Activated T-helper 9 cell treated with anti-CD3 and anti-CD28 coated beads, Interleukin-2, amount 50 U/mL, for 16 hours (primary cell): ENCODE results near the gene MYMK.

Source experiments
- DNase-seq: peaks from one replicate; pipeline ENCODE4 v3.0.0-alpha.2; 2020; ENCODE audit warnings: low read depth

MYMK gene

DNA sequence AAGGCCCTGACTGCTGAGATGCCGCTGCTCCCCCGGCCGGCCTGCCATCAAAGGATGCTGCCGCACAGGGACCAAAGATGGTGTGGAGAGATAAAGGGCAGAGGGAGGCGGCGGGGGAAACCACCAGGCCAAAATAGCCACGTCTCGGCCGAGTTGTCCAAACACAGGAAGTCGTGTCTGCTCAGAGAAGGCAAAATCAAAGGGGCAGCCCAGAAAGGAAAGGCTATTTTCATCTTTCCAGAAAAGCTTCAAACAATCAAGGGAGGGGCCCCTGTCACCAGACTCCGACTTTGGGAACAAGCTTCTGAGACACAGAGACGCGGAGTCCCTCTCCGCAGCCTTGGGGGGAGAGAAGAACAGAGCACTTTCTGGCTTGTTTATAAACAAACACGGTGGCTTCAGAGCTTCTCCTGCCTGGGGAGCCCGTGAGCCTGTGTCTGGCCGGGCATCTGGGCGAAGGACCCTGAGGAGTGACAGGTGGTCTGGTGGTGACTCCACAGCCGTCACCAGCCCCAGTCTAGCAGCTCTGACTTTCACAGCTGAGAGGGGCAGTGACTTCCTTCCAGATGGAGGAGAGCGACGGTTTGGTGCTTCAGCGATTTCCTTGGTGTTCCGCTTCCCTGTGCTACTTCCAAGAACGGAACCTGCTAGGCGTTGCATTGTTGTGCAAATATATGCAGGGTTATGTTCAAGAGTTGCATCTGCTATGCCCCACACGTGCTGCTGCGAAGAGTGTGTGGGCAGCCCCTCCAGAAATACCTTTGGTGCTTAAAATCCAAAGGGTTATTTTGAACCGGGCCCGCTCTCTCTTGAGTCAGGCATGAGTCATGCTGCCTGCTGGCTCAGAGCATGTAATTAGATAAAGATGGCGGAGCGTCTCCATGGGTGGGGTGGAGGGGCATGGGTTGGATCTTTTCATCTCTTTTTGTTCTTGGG, 33.7 kb upstream of the MYMK start:
- DNase-seq: no peak

GRCh38 chr9:133557581-133557980, 32.8 kb upstream of the MYMK start:
- no peak for DNase-seq

GRCh38 chr9:133556354-133556753, 31.6 kb upstream of the MYMK start:
- no peak for DNase-seq

DNA sequence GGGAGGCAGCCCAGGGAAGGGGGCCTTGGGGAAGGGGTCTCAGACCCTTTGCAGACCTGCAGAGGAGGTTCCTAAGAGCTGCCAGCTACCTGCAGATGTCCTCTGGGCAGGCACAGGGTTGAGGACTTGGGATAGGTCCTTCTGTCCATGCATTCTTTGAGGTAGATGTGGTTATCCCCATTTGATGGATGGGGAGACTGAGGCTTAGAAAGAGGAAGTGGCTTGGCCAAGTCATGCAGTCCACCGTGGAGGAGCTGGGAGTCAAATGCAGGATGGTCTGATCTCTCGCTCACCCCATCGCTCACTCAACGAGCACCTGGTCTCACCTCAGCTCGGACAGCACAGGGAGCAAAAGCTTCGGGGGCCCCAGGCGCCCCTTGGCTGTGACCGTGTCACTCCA, 30.0 kb upstream of the MYMK start:
- no peak for DNase-seq

DNA sequence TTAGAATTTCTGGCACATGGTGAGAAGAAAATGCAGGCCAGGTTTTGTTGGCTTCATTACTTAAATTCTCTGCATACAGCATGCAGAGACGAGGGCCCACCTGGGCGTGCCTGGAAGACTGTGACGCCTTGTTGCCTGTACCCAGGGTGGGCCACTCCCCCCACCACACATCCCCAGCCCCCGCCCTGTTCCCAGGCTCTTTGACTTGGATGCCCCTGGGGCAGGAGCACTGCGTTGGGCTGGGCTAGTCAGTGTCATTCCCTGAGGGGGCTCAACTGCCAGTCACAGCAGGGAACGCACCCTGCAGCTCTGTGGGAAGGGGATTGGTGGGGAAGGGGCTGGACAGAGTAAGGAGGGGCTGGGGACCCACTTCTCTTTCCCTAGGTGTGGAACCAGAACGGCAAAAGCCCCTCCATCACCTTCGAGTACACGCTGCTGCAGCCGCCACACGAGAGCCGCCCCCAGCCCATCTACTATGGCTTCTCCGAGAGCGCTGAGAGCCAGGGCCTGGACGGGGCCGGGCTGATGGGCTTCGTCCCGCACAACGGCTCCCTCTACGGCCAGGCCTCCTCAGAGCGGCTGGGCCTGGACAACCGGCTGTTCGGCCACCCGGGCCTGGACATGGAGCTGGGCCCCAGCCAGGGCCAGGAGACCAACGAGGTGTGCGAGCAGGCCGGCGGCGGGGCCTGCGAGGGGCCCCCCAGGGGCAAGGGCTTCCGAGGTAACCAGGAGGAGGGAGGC, 29.4 kb upstream of the MYMK start:
- no peak for DNase-seq

DNA sequence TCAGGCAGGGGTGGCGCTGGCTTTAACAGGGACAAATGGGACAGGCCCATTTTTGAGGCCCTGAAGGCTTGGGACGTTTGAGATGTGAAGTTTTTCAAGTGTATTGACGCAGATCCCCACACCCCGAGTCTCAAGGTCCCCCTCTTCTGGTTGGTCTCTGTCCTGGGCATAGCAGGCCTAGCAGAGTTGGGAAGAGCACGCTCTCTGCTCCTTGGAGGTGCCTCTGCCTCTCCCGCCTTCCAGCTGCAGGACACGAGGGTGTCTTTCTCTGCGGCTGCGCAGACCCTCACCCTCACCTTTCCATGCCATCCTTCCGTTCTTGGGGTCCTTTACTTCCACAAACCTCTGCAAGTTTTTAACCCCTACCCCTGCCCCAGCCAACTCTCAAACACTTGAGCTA, 28.4 kb upstream of the MYMK start:
- no peak for DNase-seq

DNA sequence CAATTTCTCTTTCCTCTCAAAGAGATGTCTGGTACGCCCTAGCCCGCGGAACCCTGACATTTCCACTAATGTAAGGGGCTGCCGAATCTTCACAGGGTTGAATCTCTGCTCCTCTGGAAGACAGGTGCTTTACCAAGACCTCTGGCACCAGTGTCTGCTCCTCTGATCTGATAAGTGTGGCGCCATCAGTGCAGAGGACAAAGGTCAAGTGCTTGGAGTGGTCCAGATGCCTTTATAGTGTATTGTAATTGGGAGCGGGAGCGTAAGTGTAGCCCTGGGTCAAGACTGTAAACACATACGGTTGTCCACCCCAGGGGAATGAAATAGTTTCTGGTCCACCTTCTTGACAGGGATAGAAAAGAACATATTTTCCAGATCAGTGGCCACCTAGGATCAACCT, 27.5 kb upstream of the MYMK start:
- no peak for DNase-seq

DNA sequence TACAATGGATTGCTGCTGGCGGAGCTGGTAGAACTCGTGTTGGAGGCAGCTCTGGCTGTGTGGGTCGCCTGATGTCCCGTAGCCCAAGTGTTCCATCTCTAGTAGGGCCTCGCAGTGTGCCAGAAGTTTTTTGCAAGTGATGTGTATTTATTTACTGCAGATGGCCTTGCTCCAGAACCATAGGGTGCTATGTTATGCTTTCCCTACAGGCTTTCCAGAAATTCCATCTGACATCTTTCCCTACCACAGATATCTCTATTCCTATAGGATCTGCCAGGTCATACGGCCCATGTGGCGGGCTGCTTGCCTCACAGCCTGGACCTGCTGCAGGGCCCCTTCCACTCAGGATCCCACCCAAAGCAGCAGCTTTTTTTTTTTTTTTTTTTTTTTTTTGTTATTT, 26.7 kb upstream of the MYMK start:
- no peak for DNase-seq

GRCh38 chr9:133547116-133547515, 22.4 kb upstream of the MYMK start:
- no peak for DNase-seq

DNA sequence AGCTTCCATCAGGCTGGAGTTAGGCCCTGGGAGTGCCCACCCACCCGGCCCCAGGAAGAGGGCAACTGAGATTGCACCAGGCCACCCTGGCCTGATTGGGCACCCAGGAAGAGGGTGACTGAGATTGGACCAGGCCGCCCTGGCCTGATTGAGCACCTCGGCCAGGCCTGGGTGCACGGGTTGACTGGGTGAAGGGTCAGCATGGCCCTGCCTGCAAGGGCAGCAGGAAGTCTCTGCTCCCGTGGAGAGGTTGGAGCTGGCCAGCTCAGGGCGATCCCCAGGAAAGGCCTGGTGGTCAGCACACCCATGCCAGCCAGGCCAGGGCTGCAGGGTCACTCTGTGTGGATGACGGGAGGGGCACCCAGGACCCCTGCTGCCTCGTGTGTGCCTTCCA, 21.5 kb upstream of the MYMK start:
- DNase-seq: no peak

- DNase-seq: no peak
Measured at GRCh38 chr9:133545494-133546286, 20.9 kb upstream of the MYMK start.

DNA sequence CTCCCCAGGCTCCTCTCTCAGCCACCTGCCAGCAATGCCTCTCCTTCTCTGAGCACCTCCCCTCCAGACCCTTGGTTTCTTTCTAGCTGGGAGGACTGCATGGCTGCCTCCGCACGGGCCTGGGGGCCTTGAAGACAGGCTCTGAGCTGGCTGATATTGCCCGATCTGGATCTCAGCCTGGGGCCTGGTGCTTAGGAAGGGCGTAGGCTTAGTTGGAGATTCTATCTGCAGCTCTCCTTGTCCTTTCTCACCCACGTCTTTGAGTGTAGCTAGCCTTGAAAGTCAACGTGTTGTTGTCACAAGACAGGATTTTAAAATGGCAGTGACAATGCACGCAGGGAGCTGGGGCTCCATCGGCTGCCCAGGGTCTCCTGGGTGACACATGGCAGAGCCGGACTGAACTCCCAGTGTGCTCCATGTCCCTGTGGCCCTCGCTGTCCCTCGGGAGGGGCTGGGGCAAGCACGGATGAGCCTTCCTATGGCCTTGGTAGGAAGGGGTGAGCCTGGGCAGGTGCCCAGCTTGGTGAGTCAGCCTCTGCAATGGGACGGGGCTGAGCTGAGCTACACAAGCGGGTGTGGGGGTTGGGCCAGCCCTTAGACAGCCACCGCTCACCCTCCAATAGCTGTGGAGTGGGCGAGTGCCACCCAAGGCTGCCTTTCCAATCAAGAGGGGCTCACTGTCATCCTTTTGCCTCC, 19.2 kb upstream of the MYMK start:
- DNase-seq: no peak

DNA sequence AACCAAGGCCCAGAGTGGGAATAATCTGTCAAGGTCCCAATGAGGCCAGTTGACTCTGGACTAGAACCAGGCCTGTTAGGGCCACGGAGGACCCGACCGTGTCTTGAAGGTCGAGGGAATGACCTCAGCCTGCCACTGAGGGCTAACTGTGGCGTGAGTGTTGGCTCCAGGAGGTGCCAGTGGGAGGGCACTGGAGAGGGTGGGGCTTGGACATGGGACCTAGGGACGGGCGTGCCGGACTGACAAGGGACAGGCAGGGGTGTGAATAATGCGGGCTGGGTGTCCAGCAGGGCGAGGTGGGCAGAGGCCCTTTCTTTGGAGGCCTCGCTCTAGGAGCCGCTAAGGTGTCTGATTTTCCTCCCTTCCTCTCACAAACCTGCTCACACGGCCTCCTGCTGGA, 17.2 kb upstream of the MYMK start:
- no peak for DNase-seq

- DNase-seq: no peak
Measured at GRCh38 chr9:133540698-133541025, 15.9 kb upstream of the MYMK start.

- DNase-seq: no peak
Measured at GRCh38 chr9:133539991-133540697, 15.4 kb upstream of the MYMK start.

DNA sequence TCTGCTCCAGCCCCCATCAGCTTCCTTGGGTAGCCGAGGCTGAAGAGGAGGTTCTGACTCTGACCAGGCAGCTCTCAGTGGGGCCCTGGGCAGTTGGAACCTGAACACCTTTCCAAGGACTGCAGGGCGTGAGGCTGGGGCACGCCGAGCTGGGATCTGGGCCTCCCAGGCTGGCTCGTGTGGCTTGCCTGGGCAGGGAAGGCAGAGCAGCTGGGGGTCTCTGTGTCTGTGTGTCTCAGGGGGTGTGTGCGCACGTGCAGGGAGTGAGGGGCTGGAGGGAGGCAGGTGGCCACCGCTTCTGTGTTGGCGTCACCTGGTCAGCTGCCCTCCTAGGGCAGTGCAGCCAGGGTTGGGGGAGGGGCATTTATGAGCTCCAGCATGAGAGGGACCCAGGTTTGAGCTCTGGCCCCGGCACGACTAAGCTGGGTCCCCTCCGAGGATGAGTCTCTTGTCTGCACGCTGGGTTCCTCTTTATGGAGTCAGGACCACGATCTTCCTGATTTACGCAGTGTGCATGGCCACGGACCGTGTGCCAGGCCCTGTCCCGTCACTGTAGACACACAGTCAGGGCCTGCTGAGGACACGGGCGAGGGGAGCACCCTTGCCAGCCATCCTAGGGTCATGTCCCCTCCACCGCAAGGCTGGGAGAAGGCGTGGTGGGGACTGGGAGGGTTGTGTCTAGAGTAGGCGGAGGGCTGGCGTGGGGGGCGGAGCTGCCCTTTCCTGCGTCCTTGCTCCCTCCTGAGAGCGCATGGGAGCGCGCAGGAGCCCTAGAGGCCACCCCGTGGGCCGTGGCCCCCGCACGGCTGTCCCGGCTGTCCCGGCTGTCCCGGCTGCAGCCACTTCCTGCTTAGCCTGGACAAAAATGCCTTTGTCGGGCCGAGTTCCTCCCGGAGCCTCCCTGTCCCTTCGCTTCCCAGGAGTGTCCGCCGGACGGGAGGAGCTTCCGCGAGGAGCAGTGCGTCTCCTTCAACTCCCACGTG, 14.4 kb upstream of the MYMK start:
- no peak for DNase-seq

GRCh38 chr9:133538176-133538575, 13.4 kb upstream of the MYMK start:
- no peak for DNase-seq

DNA sequence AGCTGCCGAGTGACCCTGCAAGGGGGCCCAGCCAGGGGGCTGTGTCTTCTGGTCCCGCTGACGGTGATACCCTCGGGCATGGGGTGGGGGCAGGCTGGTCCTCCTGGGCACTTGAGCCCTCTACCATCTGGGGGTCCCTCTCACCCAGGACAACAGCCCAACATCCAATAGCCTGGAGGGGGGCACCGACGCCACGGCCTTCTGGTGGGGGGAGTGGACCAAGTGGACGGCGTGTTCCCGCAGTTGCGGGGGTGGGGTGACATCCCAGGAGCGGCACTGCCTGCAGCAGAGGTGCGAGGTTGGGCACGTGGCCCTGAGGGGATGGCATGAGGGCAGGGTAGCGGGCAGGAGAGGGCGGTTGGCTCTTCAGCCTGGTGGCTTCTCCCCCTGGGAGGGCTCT, 12.5 kb upstream of the MYMK start:
- no peak for DNase-seq

DNA sequence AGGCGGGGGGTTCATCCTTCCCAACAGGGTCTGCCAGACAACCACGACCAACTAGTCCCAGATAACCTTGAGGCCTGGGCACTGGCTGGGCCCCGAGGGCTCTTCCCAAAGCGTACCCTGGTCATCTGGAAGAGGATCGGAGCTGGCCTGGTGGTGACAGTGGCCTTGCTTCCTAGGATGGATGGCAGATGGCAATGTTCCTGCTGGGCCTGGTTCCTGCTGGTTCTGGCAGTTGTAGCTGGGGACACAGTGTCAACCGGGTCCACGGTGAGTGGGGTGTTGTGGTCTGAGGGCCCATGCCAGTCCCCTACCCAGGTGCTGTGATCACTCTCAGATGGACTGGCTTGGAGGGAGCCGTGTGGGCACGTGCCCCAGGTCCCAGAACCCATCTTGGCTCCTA, 11.8 kb upstream of the MYMK start:
- no peak for DNase-seq

DNA sequence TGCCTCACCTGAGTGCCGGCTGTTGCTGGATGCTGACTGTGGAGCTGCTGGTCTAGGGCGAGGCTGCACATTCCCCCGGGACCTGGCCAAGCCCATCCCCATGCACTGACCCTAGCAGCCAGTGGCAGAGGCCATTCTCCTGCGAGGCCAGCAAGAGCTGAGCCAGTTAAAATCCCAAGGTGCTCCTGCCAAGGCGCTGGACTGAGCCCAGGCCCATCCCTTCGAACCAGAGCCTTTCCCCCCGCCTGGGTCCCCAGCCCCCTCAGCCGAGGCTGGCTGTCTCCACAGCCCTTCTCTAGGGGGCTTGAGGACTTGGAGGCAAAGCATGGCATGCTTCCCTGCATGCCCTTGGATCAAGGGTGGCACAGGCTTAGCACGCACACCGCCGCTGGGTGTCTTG, 11.3 kb upstream of the MYMK start:
- no peak for DNase-seq
